Activated T-helper 1 cell treated with anti-CD3 and anti-CD28 coated beads, Interleukin-12 subunit alpha, Interleukin-12 subunit beta, Interleukin-2, Interleukin-4 antibody, amounts not matched to agents 30 ng/mL and 10 ng/mL and 1 ng/mL, durations not matched to agents 14 hours and 24 hours and 36 hours (primary cell): ENCODE data around the gene MPV17L2. TPM values are rescaled to one million over a fixed set of nuclear protein-coding genes. Genes with fewer than 3 reads are reported as not detected.

ENCODE experiments used
- DNase-seq: peaks from one replicate; pipeline ENCODE4 v3.0.0; 2021; ENCODE audit warnings: low spot score
- H3K27ac Mint-ChIP-seq: one replicate; pipeline ENCODE4 v1.8.0; 2021; ENCODE audit warnings: mild to moderate bottlenecking, mixed read lengths
- H3K27me3 Mint-ChIP-seq: one replicate; pipeline ENCODE4 v1.8.0; 2022; ENCODE audit warnings: mild to moderate bottlenecking, moderate library complexity, mixed read lengths; ENCODE audit not compliant: insufficient read depth
- H3K36me3 Mint-ChIP-seq: one replicate; pipeline ENCODE4 v1.8.0; 2021; ENCODE audit warnings: low read depth, mixed read lengths
- H3K4me1 Mint-ChIP-seq: one replicate; pipeline ENCODE4 v1.8.0; 2021; ENCODE audit warnings: low read depth, mixed read lengths
- H3K4me3 Mint-ChIP-seq: one replicate; pipeline ENCODE4 v1.8.0; 2021; ENCODE audit warnings: mild to moderate bottlenecking, moderate library complexity, mixed read lengths
- H3K9me3 Mint-ChIP-seq: one replicate; pipeline ENCODE4 v1.8.0; 2021; ENCODE audit warnings: mixed read lengths
- intact Hi-C: fragments of 100-400 bp; cut with micrococcal nuclease; formaldehyde crosslinking; loops from one replicate; pipeline ENCODE4 v1.15.1; 2024
- total RNA-seq: library from RNA; stranded (reverse); gene quantifications from 2 replicates; pipeline ENCODE4 v1.2.3, GENCODE V29; 2022

MPV17L2 gene
- total RNA-seq, 1 donor from 2014 or later: 23.3 TPM

DNA sequence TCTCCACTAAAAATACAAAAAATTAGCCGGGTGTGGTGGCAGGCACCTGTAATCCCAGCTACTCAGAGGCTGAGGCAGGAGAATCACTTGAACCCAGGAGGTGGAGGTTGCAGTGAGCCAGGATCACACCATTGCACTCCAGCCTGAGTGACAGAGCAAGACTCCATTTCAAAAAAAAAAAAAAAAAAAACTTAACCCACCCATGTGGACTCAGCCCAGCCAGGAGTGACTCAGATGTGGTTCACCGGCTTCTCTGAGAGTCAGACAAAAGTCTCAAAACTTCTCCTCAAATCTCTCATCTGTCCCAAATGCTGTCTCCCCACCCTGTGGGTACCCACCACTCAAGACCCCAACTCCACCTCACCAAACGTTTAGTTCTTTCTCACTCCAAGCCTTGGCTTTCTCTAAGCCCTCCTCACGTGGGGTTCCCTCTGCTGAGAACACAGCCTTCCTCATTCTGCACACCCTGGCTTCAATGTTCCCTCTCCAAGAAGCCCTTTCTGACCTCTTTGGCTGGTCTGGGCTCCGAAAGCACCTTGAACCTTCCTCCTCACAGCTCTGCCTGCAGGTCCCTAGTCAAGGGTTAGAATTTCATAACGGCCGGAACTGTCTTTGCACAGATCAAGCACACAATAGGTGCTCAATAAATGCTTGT, 21.9 kb downstream of the MPV17L2 start:
- no peak overlapping the region for H3K4me3 Mint-ChIP-seq
- peaks cover 9% of the 10 kb centered on the region for H3K27me3 Mint-ChIP-seq
- H3K9me3 Mint-ChIP-seq: no peaks in the 10 kb centered on the region
- no peaks in the 10 kb centered on the region for H3K36me3 Mint-ChIP-seq
- H3K27ac Mint-ChIP-seq: no peak overlapping the region
- intact Hi-C loops: no loop called here
- H3K4me1 Mint-ChIP-seq: no peaks in the 10 kb centered on the region
- no peak for DNase-seq

DNA sequence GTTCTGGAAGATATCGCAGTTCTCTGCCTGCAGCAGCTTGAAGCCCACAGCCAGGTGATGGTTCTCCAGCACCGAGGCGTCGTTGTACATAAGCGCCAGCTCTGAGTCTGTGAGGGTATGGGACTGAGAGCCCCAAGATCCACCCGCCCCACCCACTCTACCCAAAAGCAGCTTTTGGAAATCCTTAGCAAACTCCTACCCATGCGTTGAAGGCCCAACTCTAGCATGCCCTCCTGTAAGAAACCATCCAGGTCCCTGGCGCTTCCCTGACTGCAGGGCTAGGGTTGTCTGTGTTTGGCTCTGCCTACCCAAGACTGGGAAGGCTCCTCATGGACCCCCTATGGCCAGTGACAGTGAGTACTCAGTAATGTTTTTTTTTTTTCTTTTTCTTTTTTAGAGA, 23.8 kb downstream of the MPV17L2 start:
- no peak overlapping the region for H3K27ac Mint-ChIP-seq
- DNase-seq: no peak
- peaks cover 8% of the 10 kb centered on the region for H3K27me3 Mint-ChIP-seq
- intact Hi-C loops: no loop called here
- H3K4me3 Mint-ChIP-seq: no peak overlapping the region
- H3K9me3 Mint-ChIP-seq: no peaks in the 10 kb centered on the region
- no peaks in the 10 kb centered on the region for H3K4me1 Mint-ChIP-seq
- H3K36me3 Mint-ChIP-seq: no peaks in the 10 kb centered on the region

DNA sequence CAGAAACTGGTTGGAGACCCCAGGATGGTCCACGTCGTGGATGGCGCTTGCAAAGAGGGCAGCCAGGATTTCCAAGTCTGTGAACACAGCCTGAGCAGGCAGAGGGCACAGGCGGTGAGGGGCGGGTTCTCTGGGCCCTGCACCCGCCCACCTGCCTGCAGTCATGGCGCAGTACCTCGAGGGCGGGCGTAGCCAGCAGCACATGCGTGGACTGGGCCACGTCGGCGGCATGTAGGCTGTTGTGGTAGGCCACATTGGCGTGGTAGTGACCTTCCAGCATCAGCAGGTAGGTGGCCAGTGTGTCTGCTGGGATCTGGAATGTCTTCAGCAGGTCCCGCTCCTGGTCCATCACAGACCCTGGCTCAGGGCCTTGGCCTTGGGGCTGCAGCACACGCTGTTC, 25.1 kb downstream of the MPV17L2 start:
- Mint-ChIP-seq H3K27me3 (peaks cover 14% of the 10 kb centered on the region), H3K4me3 (no peak overlapping the region), H3K27ac (no peak overlapping the region), H3K36me3 (no peaks in the 10 kb centered on the region), H3K9me3 (no peaks in the 10 kb centered on the region), H3K4me1 (no peaks in the 10 kb centered on the region)
- intact Hi-C loops: no loop called here
- no peak for DNase-seq

DNA sequence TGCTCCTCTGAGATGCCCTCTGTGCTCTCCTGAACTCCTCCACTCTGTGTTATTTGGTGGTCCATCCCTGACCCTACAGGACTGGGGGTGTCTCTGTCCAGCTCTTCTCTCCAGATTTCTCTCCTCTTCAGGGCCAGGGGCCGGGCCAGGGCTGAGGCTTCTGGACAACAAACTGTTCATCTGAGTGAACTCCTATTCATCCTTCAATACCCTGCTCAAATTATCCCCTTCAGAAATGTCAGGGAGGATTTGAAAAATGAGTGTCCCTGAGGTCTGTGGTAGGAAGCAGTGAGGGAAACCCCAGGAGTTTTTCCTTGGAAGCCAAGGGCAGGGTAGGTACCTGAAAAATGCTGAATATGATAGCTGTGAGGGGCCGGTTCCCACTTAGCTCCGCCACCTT, 25.6 kb downstream of the MPV17L2 start:
- no peak overlapping the region for H3K4me3 Mint-ChIP-seq
- no peaks in the 10 kb centered on the region for H3K9me3 Mint-ChIP-seq
- H3K4me1 Mint-ChIP-seq: no peaks in the 10 kb centered on the region
- DNase-seq: no peak
- H3K27ac Mint-ChIP-seq: no peak overlapping the region
- intact Hi-C loops: no loop called here
- H3K36me3 Mint-ChIP-seq: no peaks in the 10 kb centered on the region
- H3K27me3 Mint-ChIP-seq: peaks cover 14% of the 10 kb centered on the region

DNA sequence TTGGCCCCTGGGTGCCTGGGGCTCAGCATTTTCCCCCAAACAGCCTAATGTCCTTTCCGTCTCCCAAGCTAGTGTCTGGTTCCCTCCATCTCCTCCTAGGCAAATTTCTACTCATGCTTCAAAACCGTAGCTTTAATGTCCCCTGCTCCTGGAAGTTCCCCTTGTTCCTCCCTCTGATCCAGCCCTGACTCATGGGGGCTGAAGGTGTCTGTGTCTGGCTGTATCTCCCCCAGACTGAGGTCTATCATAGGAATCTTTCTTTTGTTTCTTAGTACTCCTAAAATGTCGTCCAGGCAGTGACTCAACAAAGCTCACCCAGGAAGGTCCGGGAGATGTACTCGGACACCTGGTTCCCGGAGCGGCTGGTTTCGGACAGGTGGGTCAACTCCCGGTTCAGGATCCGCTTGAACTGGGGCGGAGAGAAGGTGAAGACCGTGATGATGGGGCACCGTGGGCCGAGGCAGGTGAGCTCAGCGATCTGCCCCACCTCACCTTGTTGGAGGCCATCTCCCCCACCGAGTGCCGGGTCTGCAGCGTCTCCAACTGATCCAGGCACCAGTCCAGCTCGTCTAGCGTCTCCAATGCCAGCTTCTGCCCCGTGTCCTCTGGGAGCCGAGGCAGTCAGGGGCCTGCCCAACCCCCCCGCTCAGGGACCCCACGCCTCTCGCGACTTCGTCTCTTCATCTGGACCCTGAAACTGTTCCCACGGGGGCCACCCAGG, 27.1 kb downstream of the MPV17L2 start:
- Mint-ChIP-seq H3K9me3 (no peaks in the 10 kb centered on the region), H3K27ac (no peak overlapping the region), H3K4me3 (no peak overlapping the region), H3K4me1 (peaks cover 9% of the 10 kb centered on the region), H3K27me3 (peaks cover 23% of the 10 kb centered on the region), H3K36me3 (peaks cover 5% of the 10 kb centered on the region)
- intact Hi-C loops: loop anchor here (5.0 kb wide), 1 partner anchor 197 kb away; the partner anchor contains the start of gene SSBP4
- DNase-seq: no peak

DNA sequence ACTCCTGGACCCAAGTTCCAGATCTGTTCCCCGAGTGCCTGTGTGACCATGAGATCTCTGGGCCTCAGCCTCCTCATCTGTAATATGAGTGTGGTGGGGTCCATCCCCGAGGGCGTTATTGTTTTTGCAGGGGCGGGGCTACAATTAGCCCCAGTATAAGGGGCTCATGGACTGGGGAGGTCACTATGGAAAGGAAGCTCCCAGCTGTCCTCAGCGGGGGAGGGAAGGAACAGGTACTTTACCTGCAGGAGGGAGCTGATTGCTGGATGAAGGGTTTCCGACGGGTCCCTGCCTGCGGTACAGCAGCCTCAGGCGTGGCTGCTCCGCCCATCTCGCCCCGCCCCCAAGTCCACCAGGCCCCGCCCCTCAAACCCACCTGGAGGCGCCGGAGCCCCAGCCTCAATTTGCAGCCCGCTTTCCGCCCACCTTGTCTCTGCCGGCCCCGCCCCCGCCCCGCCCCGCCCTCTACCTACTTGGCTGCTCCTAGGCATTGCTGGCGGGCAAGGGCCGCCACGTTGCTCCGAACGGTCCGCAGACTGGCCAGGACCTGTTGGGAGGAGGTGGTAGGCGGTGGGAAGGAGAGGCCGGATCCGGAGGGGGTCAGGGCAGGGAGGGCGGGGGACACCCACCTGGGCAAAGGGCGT, 27.7 kb downstream of the MPV17L2 start:
- peaks cover 5% of the 10 kb centered on the region for H3K36me3 Mint-ChIP-seq
- intact Hi-C loops: loop anchor here (5.0 kb wide), 1 partner anchor 197 kb away; the partner anchor contains the start of gene SSBP4
- H3K4me3 Mint-ChIP-seq: no peak overlapping the region
- peaks cover 30% of the 10 kb centered on the region for H3K27me3 Mint-ChIP-seq
- no peak overlapping the region for H3K27ac Mint-ChIP-seq
- no peaks in the 10 kb centered on the region for H3K9me3 Mint-ChIP-seq
- DNase-seq: no peak
- H3K4me1 Mint-ChIP-seq: peaks cover 9% of the 10 kb centered on the region

DNA sequence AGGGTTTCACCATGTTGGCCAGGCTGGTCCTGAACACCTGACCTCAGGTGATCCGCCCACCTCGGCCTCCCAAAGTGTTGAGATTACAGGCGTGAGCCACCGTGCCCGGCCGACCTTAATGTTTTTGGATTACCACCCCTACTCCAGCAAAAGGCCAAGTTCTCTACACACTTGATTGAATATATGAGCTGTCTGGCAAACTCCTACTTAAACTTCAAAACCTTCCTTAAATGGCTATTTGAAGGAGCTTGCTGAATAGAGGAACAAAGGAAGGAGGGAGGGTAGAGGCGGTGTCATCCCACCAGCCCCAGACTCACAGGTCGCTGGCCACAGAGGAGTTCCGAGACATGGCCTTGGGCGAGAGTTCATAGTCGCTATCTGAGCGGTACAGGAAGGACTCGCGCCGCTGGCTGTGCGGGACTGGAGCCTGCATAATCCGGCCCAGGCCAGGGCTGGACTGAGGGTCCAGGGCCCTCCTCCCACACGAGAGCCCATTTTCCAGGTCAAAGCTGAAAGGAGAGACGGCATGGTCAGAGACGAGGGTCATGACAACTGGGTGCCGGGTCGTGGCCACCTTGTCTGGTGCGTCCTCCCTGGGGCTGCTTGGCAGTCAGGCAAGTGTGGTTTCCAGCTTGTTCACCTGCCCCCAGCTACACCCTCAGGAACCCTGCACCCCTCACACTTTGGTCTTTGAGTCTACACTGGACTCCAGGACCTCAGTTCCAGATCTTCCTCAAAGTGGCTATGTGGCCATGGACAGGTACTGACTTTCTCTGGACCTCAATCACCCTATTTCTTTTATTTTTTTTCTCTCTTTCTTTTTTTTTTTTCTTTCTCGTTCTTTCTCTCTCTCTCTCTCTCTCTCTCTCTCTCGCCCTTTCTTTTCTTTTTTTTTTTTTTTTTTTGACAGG, 29.1 kb downstream of the MPV17L2 start:
- H3K9me3 Mint-ChIP-seq: no peaks in the 10 kb centered on the region
- no peak overlapping the region for H3K27ac Mint-ChIP-seq
- peaks cover 39% of the 10 kb centered on the region for H3K27me3 Mint-ChIP-seq
- DNase-seq: no peak
- H3K4me3 Mint-ChIP-seq: no peak overlapping the region
- peaks cover 5% of the 10 kb centered on the region for H3K36me3 Mint-ChIP-seq
- intact Hi-C loops: loop anchor here (5.0 kb wide), 1 partner anchor 195 kb away; the partner anchor contains the start of gene SSBP4
- peaks cover 9% of the 10 kb centered on the region for H3K4me1 Mint-ChIP-seq

DNA sequence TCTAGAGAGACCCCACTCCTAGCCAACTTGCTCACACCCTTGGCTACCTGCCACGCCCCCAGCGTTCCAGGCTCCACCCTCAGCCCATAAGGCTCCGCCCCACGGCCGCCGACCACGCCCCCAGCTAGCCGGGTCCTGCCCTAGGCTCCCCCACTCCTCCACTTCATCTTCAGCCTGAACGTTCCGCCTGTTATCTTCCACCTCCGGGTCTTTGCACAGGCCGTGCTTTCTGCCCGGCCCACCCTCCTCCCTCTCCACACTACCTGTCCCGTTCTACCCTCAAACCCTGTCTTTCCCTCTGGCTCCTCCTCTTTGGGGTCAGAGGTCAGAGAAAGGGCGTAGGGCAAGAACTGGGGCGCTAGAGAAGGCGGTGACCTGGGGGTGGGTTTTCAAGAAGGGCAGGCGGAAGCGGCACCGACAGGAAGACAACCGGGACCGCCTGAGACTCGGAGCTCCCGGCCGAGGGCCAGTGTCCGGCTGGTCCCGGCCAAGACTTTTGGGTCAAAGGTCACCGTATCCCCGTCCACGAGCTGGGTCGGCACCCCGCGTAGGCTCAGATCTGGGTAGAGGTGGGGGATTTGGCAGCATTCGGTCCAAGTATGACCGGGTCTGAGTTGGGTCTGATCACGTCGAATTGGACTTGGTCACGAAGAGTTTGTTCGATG, 31.0 kb downstream of the MPV17L2 start:
- Mint-ChIP-seq H3K4me3 (peak overlapping the region; percentile 87), H3K27me3 (peaks cover 48% of the 10 kb centered on the region), H3K4me1 (peaks cover 9% of the 10 kb centered on the region), H3K36me3 (peaks cover 5% of the 10 kb centered on the region), H3K9me3 (no peaks in the 10 kb centered on the region), H3K27ac (peak overlapping the region; percentile 76)
- intact Hi-C loops: loop anchor here (1.0 to 5.0 kb wide), 5 partner anchors 9 to 193 kb away; partner anchors contain the start of genes RAB3A and SSBP4
- DNase-seq: peak; percentile 12

DNA sequence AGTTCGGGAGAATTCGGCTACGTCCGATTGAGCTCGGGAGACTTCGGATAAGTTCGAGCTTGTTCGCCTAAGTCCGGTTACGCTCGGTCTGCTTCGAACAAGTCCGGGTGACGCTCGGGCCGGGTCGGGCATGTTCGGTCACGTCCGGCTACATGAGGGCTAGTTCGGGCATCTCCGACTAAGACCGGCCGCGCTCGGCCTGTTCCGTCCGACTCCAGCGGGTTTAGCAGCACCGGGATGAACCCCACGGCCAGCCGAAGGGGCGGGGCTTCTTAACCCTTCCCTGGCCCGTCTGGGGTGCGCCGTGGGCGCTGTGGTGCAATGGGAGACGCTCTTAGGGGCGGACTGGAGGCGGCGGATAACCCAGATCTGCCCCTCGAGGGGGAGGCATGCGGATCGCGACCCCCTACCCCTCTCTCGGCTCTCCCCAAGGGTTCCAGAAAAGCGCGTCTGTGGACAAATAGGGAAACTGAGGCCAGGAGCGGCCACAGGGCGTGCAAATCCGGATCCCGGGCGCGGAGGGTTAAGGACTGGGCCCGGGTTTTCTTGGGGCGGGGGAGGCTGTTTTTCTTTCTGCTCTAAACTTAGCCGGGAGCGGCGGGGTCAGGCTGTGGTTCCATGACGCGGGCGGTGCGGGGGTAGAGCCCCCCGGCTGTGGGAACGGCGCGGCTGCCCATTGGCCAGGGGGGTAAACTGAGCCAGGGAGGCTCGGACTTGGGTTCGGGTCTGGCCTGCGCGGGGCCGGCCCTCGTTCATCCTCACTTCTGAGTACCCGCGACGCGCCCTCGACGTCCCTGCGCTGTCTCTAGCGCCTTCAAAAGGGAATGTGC, 31.7 kb downstream of the MPV17L2 start:
- peaks cover 52% of the 10 kb centered on the region for H3K27me3 Mint-ChIP-seq
- peak overlapping the region; percentile 87 for H3K4me3 Mint-ChIP-seq
- peaks cover 9% of the 10 kb centered on the region for H3K4me1 Mint-ChIP-seq
- peaks cover 5% of the 10 kb centered on the region for H3K36me3 Mint-ChIP-seq
- H3K27ac Mint-ChIP-seq: peak overlapping the region; percentile 76
- peak; percentile 86 for DNase-seq
- intact Hi-C loops: loop anchor here (1.0 to 5.0 kb wide), 6 partner anchors 9 to 193 kb away; partner anchors contain the start of genes RAB3A and SSBP4
- H3K9me3 Mint-ChIP-seq: no peaks in the 10 kb centered on the region

DNA sequence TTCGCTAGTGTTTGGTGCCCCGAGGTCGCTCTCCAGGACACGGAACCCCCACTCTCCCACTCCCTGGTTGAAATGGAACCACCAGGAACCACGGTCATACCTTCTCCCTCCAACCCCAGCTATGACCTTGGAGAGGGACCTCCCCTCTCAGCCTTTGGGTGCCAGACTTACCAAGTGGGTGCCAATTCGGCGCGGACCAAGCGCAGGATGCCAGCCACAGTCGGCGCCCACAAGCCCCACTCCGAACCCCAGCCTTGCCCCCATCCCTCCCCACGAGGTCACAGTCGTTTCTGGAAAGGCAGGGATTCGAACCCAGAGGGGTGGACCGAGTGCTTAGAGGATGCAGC, 32.3 kb downstream of the MPV17L2 start:
- no peaks in the 10 kb centered on the region for H3K9me3 Mint-ChIP-seq
- intact Hi-C loops: loop anchor here (2.0 to 5.0 kb wide), 2 partner anchors 25 to 167 kb away; no protein-coding TSS in a partner anchor
- H3K27ac Mint-ChIP-seq: no peak overlapping the region
- H3K4me1 Mint-ChIP-seq: peaks cover 9% of the 10 kb centered on the region
- no peak for DNase-seq
- H3K27me3 Mint-ChIP-seq: peaks cover 53% of the 10 kb centered on the region
- H3K36me3 Mint-ChIP-seq: peaks cover 5% of the 10 kb centered on the region
- H3K4me3 Mint-ChIP-seq: peak overlapping the region; percentile 54

DNA sequence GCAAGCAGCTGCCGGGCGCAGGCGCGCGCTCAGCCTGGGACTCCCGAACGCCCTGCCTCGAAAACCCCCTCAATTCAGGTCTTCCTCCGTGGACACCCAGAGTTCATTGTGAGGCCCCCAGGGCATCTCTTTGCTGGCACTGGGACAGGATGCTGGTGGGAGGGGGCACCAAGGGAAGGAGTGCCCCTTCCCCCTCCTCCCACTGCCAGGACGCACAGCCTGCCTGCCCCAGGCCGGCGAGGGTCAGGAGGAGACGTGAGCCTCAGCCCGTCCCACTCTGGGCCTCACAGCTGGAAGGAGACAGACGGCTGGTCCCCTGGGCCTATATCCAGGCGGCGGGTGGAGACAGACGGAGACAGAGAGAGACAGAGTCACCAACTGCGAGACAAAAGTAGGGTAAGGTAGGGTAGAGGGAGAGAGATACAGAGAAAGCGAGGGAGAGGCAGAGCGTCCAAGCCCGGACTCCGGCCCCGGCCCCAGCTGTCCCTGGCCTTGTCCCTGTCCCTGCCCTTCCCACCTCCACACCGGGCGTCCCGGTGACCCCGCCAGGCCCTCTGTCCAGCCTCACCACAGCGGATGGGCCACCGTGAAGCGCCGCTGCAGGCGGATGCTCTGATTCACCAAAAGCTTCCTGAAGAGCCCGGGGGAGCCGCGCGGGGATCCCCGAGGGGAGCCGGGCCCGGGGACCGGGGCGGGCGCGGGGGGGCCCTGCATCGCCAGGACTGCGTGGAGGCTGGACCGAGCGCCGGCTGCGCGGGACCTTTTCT, 32.9 kb downstream of the MPV17L2 start, which contains the start of gene PDE4C:
PDE4C (minus strand) TSS at position 737 of the 767 bp plus-strand sequence; CDS start at position 714, 23 bp downstream.
- intact Hi-C loops: loop anchor here (2.0 to 5.0 kb wide), 2 partner anchors 25 to 166 kb away; no protein-coding TSS in a partner anchor
- Mint-ChIP-seq H3K27me3 (peaks cover 57% of the 10 kb centered on the region), H3K9me3 (no peaks in the 10 kb centered on the region), H3K4me1 (peaks cover 9% of the 10 kb centered on the region), H3K36me3 (peaks cover 5% of the 10 kb centered on the region), H3K27ac (no peak within 1 kb of the TSS), H3K4me3 (peak within 1 kb of the TSS; percentile 54)
- no peak for DNase-seq
